ENCODE measurements around the gene RBM47.

The RBM47 gene

DNA sequence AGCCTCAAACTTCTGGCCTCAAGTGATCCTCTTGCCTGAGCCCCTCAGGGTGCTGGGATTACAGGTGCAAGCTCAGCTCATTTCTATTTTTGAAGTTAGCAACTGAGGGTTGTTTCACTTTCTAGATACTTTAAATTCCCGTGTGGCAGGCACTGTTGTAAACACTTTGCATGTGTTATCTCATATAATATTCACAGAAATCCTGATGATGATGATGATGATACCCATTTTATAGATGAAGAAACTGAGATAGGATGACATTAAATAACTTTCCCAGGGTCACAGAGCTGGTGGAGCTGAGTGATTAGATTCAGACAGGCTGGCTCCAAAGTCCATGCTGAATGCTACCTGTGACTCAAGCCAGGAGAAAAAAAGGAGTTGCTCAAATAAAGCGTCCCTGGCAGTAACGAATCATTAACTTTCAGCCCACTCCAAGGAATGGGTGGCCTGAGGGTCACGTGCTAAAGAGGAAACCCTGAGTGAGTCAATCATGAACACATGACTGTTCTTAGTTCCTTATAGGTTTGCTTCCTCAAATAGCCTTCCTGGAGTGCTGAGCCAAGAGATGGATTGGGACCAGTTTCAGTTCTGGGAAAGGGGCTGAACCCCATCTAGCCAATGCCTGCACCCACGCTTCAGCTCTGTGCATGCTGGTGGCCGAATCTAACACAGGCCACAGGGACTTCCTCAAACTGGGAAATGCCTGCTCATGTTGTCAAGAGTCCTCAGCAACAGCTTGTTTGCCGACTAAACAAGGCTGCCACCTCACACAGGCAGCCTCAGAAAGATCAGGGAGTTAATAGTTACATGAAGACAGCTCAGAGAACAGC is 52.8 kb downstream of the RBM47 start:
- TF ChIP-seq, protein P1, sequence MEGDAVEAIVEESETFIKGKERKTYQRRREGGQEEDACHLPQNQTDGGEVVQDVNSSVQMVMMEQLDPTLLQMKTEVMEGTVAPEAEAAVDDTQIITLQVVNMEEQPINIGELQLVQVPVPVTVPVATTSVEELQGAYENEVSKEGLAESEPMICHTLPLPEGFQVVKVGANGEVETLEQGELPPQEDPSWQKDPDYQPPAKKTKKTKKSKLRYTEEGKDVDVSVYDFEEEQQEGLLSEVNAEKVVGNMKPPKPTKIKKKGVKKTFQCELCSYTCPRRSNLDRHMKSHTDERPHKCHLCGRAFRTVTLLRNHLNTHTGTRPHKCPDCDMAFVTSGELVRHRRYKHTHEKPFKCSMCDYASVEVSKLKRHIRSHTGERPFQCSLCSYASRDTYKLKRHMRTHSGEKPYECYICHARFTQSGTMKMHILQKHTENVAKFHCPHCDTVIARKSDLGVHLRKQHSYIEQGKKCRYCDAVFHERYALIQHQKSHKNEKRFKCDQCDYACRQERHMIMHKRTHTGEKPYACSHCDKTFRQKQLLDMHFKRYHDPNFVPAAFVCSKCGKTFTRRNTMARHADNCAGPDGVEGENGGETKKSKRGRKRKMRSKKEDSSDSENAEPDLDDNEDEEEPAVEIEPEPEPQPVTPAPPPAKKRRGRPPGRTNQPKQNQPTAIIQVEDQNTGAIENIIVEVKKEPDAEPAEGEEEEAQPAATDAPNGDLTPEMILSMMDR (IDR thresholded peaks at IDR 0.05): no peak

DNA sequence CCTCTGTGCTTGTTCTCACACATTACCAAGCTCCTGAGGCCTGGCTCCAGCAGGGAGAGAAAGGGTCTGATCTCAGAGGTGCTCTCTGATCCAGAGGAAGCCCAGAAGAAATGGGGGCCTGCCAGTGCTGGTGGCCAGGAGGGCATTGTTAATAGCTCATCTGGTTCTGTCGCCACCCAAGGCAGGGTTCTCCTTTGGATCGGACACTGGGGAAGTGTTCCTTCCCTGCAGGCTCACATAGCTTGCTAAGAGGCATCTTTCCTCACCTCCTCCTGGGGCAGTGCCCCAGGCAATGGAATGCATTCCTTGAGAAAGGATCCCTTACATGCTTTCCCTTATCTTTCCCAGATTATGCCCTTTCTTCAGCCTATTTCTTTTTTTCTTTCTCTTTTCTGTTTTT is 53.8 kb downstream of the RBM47 start:
- TF ChIP-seq, protein P1 (IDR thresholded peaks at IDR 0.05): no peak

DNA sequence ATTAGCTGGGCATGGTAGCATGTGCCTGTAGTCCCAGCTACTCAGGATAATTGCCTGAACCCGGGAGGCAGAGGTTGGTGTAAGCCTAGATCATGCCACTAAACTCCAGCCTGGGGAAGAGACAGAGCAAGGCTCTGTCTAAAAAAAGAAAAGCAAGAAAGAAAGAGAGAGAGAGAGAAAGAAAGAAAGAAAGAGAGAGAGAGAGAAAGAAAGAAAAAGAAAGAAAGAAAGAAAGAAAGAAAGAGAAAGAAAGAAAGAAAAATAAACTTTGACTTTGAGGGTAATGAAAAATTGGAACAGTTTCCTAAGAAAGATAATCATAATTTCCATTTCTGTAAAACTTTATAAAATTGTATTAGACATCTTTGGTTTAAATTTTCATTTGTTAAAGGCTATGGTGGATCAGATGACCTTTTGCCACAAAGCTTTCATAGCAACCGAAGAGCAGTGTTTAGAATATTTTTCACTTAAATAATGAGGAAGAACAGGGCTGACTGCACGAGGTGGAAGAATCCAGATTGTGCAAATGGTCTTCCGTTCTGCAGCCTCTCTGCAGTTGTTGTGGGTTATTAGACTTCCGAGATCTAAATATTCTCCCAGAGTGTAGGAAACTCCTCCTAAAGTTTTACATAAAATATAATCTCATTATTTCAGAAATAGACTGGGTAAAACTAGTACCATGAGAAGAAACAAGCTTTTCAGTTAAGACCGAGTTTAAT is 55.9 kb downstream of the RBM47 start:
- TF ChIP-seq, protein P1 (IDR thresholded peaks at IDR 0.05): no peak

- TF ChIP-seq, protein P1 (IDR thresholded peaks at IDR 0.05): no peak
Observed at GRCh38 chr4:40572692-40573310, 56.9 kb downstream of the RBM47 start.

DNA sequence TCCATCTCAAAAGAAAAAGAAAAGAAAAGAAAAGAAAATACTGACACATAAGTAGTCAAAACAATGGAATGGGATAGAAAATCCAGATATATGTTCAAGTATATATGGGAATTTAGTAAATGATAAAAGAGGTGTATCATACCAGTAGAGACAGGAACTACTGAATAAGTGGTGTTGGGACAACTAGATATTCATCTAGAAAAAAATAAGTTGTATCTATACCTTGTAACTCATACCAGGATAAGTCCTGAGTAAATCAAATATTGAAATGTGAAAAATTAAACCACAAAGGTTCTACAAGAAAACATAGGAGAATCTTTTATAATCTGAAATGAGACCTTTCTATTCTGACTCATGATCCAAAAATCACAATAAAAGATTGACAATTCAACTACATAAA is 58.5 kb downstream of the RBM47 start:
- TF ChIP-seq, protein P1 (IDR thresholded peaks at IDR 0.05): no peak

DNA sequence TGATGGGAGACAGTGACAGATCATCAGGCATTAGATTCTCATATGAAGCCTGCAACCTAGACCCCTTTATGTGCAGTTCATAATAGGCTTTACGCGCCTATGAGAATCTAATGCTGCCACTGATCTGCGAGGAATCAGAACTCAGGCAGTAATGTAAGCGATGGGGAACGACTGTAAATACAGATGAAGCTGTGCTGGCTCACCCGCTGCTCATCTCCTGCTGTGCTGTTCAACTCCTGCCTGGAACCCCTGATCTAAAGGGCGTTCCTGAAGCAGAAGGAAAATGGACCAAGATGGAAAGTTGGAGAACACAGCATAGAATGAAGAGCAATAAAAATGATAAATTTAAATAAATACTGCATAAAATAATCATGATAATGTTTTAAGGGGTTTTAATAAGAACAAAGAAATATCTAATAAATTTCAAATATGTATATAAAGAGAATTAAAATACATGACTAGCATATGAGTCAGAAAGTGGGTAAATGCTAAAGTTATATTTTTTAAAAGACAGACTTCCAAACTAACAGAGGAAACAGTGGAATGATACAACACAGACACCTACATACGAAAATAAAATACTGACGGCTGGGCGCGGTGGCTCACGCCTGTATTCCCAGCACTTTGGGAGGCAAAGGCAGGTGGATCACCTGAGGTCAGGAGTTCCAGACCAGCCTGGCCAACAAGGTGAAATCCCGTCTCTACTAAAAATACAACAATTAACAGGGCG is 59.2 kb downstream of the RBM47 start:
- TF ChIP-seq, protein P1 (IDR thresholded peaks at IDR 0.05): no peak

- TF ChIP-seq, protein P1 (IDR thresholded peaks at IDR 0.05): no peak
Observed at GRCh38 chr4:40564815-40565483, 64.7 kb downstream of the RBM47 start.

Measured in LNCAP (cell line).